ENCODE measurements around the gene ENTPD5. TPM values are rescaled to one million over a fixed set of nuclear protein-coding genes. Genes with fewer than 3 reads are reported as not detected.

Gene ENTPD5
- total and polyA plus RNA-seq, 2 experiments from 2014 or later, result 25.1 to 71.0 TPM

GRCh38 chr14:73988065-73988464 lies 31.0 kb downstream of the ENTPD5 start:
- Histone ChIP-seq H3K27me3 (no peaks in the 10 kb centered on the region), H3K4me1 (ENCODE audit: insufficient read depth) (peaks cover 6% of the 10 kb centered on the region), H4K20me1 (ENCODE audit: insufficient read depth, poor library complexity, severe bottlenecking) (no peaks in the 10 kb centered on the region), H3K9me3 (ENCODE audit: low read depth) (no peaks in the 10 kb centered on the region), H3K27ac (no peak overlapping the region), H3K4me2 (no peak overlapping the region), H3K79me2 (peaks cover 17% of the 10 kb centered on the region), H3K36me3 (replicated peaks; ENCODE audit: insufficient read depth, low read depth) (no peaks in the 10 kb centered on the region), H3K9me2 (replicated peaks; ENCODE audit: insufficient read depth) (no peaks in the 10 kb centered on the region), H2AFZ (no peak overlapping the region), H3K4me3 (no peak overlapping the region)
- 95% methylated on average over 3 of the region's 3 CpGs for WGBS (ENCODE audit: low lambda C conversion rate, missing lambda C conversion rate)
- no peak for TF ChIP-seq CTCF (IDR thresholded peaks at IDR 0.05; ENCODE audit: poor library complexity)
- no peak for TF ChIP-seq EZH2phosphoT487 (IDR thresholded peaks at IDR 0.05; ENCODE audit: low read depth, severe bottlenecking, unreplicated experiment)
- TF ChIP-seq EZH2 (IDR thresholded peaks at IDR 0.05; ENCODE audit: borderline replicate concordance), result no peak
- no peak for DNase-seq (ENCODE audit: low spot score)

GRCh38 chr14:73977896-73978295 lies 41.2 kb downstream of the ENTPD5 start:
- Histone ChIP-seq H3K4me1 (ENCODE audit: insufficient read depth) (peaks cover 28% of the 10 kb centered on the region), H3K9me3 (ENCODE audit: low read depth) (no peaks in the 10 kb centered on the region), H3K27me3 (no peaks in the 10 kb centered on the region), H3K36me3 (replicated peaks; ENCODE audit: insufficient read depth, low read depth) (no peaks in the 10 kb centered on the region), H3K79me2 (no peaks in the 10 kb centered on the region), H3K27ac (peak overlapping the region; percentile 72), H2AFZ (no peak overlapping the region), H4K20me1 (ENCODE audit: insufficient read depth, poor library complexity, severe bottlenecking) (no peaks in the 10 kb centered on the region), H3K9me2 (replicated peaks; ENCODE audit: insufficient read depth) (no peaks in the 10 kb centered on the region), H3K4me3 (no peak overlapping the region), H3K4me2 (peak overlapping the region; percentile 22)
- 47% methylated on average over 4 of the region's 4 CpGs for WGBS (ENCODE audit: low lambda C conversion rate, missing lambda C conversion rate)
- TF ChIP-seq EZH2phosphoT487 (IDR thresholded peaks at IDR 0.05; ENCODE audit: low read depth, severe bottlenecking, unreplicated experiment) (no peak), EZH2 (IDR thresholded peaks at IDR 0.05; ENCODE audit: borderline replicate concordance) (no peak), CTCF (IDR thresholded peaks at IDR 0.05; ENCODE audit: poor library complexity) (no peak)
- no peak for DNase-seq (ENCODE audit: low spot score)

GRCh38 chr14:73976125-73976524 lies 43.0 kb downstream of the ENTPD5 start:
- 92% methylated on average over 6 of the region's 6 CpGs for WGBS (ENCODE audit: low lambda C conversion rate, missing lambda C conversion rate)
- Histone ChIP-seq H3K4me2 (no peak overlapping the region), H3K36me3 (replicated peaks; ENCODE audit: insufficient read depth, low read depth) (no peaks in the 10 kb centered on the region), H3K9me3 (ENCODE audit: low read depth) (no peaks in the 10 kb centered on the region), H3K4me3 (no peak overlapping the region), H3K27me3 (no peaks in the 10 kb centered on the region), H3K4me1 (ENCODE audit: insufficient read depth) (peaks cover 28% of the 10 kb centered on the region), H3K27ac (no peak overlapping the region), H2AFZ (no peak overlapping the region), H4K20me1 (ENCODE audit: insufficient read depth, poor library complexity, severe bottlenecking) (no peaks in the 10 kb centered on the region), H3K79me2 (no peaks in the 10 kb centered on the region), H3K9me2 (replicated peaks; ENCODE audit: insufficient read depth) (no peaks in the 10 kb centered on the region)
- no peak for TF ChIP-seq EZH2phosphoT487 (IDR thresholded peaks at IDR 0.05; ENCODE audit: low read depth, severe bottlenecking, unreplicated experiment)
- TF ChIP-seq EZH2 (IDR thresholded peaks at IDR 0.05; ENCODE audit: borderline replicate concordance), result no peak
- no peak for TF ChIP-seq CTCF (IDR thresholded peaks at IDR 0.05; ENCODE audit: poor library complexity)
- DNase-seq (ENCODE audit: low spot score), result no peak

GRCh38 chr14:73973497-73973896 lies 45.6 kb downstream of the ENTPD5 start:
- peaks cover 21% of the 10 kb centered on the region for H3K4me1 ChIP-seq (ENCODE audit: insufficient read depth)
- 90% methylated on average over 2 of the region's 2 CpGs for WGBS (ENCODE audit: low lambda C conversion rate, missing lambda C conversion rate)
- H3K79me2 ChIP-seq, result no peaks in the 10 kb centered on the region
- H3K4me3 ChIP-seq, result no peak overlapping the region
- H2AFZ ChIP-seq, result no peak overlapping the region
- no peak overlapping the region for H3K4me2 ChIP-seq
- H3K36me3 ChIP-seq (replicated peaks; ENCODE audit: insufficient read depth, low read depth), result no peaks in the 10 kb centered on the region
- no peak overlapping the region for H3K27ac ChIP-seq
- H3K27me3 ChIP-seq, result no peaks in the 10 kb centered on the region
- no peak for TF ChIP-seq CTCF (IDR thresholded peaks at IDR 0.05; ENCODE audit: poor library complexity)
- no peak for TF ChIP-seq EZH2 (IDR thresholded peaks at IDR 0.05; ENCODE audit: borderline replicate concordance)
- TF ChIP-seq EZH2phosphoT487 (IDR thresholded peaks at IDR 0.05; ENCODE audit: low read depth, severe bottlenecking, unreplicated experiment), result no peak
- H4K20me1 ChIP-seq (ENCODE audit: insufficient read depth, poor library complexity, severe bottlenecking), result no peaks in the 10 kb centered on the region
- DNase-seq (ENCODE audit: low spot score), result no peak
- H3K9me3 ChIP-seq (ENCODE audit: low read depth), result no peaks in the 10 kb centered on the region
- H3K9me2 ChIP-seq (replicated peaks; ENCODE audit: insufficient read depth), result no peaks in the 10 kb centered on the region
